Choroid plexus epithelial cell (primary cell): ENCODE results near the gene CSTF1.
A peak's percentile ranks its signal among the peaks of the same experiment; 100 is the strongest.

Source experiments
- DNase-seq: peaks from one replicate; pipeline ENCODE4 v3.0.0-alpha.2; 2010; ENCODE audit warnings: low read depth
- H3K4me3 ChIP-seq: 2 replicates; pipeline ENCODE4 v1.5.1; 2011; ENCODE audit warnings: low read depth, mild to moderate bottlenecking, control low read depth, low read length, moderate library complexity
- TF ChIP-seq, protein P1 (sequence below): conservative IDR thresholded peaks from 2 replicates; pipeline ENCODE4 v1.5.1; 2011; ENCODE audit warnings: low read depth, mild to moderate bottlenecking, control low read depth, inconsistent platforms, low read length, moderate library complexity

CSTF1 gene

DNA sequence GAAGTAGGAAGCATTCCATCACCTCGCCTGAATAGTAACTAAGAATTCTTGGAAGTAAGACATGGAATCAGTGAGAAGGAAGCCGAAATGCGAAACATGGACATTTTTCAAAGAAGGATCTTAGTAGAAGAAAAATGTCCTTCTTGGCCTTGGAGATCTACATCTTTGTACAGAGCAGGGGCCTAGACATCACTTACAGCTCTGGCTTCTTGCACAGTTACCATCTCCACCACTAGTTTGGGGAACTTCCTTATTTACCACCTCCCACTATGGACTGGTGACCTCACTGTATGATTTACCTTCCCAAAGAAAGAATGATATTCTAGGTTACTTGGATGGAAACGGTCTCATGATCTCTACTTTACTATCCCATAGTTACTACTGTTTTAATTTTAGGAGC is 35.4 kb downstream of the CSTF1 start:
- TF ChIP-seq, protein P1, sequence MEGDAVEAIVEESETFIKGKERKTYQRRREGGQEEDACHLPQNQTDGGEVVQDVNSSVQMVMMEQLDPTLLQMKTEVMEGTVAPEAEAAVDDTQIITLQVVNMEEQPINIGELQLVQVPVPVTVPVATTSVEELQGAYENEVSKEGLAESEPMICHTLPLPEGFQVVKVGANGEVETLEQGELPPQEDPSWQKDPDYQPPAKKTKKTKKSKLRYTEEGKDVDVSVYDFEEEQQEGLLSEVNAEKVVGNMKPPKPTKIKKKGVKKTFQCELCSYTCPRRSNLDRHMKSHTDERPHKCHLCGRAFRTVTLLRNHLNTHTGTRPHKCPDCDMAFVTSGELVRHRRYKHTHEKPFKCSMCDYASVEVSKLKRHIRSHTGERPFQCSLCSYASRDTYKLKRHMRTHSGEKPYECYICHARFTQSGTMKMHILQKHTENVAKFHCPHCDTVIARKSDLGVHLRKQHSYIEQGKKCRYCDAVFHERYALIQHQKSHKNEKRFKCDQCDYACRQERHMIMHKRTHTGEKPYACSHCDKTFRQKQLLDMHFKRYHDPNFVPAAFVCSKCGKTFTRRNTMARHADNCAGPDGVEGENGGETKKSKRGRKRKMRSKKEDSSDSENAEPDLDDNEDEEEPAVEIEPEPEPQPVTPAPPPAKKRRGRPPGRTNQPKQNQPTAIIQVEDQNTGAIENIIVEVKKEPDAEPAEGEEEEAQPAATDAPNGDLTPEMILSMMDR: no peak
- DNase-seq: no peak
- no peak overlapping the region for H3K4me3 ChIP-seq

DNA sequence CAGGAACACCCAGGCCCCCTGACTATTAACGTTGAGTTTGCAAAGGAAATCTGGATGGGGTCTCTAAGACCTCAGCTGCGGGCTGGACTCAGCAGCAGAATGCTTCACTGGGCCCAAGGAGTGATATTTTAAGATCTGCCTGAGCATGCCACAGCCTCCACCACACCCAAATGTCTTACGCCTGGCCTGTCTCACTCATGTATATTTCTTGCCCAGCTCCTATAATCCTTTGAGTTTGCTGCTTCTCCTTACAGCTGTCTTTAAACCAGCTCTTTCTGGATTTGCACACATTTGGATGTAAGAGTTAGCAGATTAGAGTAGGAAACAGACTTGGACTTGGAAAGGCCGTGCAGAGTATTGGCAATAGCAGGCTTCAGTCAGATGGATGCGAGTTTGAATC is 36.0 kb downstream of the CSTF1 start:
- no peak overlapping the region for H3K4me3 ChIP-seq
- no peak for DNase-seq
- TF ChIP-seq, protein P1: no peak

DNA sequence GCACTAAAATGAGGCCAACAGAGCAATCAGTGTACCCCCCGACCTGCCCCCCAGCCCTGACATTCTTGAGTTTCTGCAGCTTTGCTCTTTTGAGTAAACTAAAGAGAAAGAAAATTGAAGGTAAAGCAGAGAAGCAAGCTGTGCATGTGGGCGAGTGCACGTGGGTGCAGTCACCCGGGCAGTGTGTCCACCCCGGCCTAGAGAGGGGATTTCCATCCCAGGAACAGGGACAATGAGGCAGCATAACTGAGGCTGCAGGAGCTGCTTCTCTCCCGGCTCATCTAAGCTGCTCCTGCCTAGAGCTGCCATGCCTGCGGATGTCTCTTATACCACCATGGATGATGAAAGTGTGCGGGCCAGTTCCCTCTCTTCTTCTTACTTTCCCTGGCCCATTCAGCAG is 36.4 kb downstream of the CSTF1 start:
- no peak overlapping the region for H3K4me3 ChIP-seq
- DNase-seq: no peak
- TF ChIP-seq, protein P1: no peak

DNA sequence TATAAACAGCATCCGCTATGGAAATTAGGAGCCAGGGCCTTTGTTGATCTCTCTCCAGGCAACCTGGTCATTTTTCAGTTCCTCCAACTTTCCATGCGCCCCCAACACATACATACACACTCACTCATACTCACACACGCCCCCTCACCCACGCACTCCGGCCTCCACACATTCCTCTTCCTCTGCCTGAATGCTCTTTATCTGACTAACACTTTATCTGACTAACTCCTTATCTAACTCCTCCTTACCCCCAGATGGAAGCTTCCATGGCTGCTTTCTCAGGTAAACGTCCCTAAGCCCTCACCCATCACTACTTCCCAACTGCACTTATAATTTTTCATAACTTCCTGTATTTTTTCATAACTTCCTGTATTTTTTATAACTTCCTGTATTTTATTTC is 37.1 kb downstream of the CSTF1 start:
- DNase-seq: peak; percentile 68
- H3K4me3 ChIP-seq: no peak overlapping the region
- TF ChIP-seq, protein P1: no peak

DNA sequence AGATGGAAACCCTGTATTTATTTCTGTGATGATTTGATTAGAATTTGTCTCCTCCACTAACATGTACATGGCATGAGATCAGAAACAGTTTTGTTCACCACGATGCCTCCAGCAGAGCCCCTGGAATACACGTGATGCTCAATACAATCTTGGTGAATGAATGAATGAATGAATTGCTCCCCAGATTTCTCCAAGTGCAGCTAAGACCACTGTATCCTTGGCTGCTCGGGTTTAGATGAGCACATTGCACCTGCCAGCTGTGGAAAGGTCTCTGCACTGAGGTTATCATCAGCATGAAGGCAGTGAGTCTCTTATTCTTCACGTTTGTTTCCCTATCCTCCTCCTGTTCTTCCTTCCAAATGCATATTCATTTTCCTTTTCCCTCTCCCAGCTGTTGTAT is 37.5 kb downstream of the CSTF1 start:
- no peak overlapping the region for H3K4me3 ChIP-seq
- TF ChIP-seq, protein P1: no peak
- DNase-seq: no peak

DNA sequence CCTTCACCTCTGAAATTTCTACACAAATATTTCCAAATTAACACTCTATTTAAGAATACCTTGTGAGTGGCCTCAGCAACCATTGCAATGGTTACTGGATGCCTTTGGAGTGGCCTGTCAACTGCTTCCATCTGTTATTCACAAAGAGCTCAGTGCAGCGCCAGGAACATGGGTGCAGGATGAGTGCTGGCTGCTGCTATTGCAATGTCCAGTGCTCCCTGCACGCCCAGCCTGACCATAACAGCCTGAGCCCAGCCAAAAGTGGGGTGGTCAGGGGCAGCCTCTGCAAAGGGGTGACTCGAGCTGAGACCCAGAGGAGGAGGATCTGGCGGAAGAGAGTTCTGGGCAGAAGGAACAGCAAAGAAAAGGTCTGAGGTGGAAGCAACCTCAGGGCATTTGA is 38.0 kb downstream of the CSTF1 start:
- H3K4me3 ChIP-seq: no peak overlapping the region

DNA sequence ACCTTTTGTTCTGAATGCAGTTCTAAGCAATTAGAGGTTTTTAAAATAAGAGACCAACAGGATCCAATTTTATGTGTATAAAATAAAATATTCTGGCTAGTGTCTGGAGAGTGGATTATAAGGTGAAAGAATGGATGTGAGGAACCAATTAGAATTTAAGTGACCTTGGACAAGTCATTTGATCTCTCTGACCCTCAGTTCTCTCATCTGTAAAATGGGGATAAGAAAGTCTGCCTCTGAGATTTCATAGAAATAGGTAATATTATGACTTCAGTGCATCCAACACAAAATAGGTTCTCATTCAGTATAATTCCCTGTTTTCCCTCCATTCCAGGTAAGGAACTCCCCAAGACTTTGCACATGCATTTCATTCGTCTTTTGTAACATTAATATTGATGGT is 38.5 kb downstream of the CSTF1 start:
- no peak overlapping the region for H3K4me3 ChIP-seq
- TF ChIP-seq, protein P1: no peak
- no peak for DNase-seq

More for the DNA sequence above, 38.0 kb downstream of the CSTF1 start:
- DNase-seq: no peak
- TF ChIP-seq, protein P1: no peak
